Activated CD4-positive, CD25-positive, alpha-beta regulatory T cell treated with anti-CD3 and anti-CD28 coated beads, Interleukin-2, amount 50 U/mL, for 24 hours (primary cell): ENCODE results near the gene SPARC.

Experiments used
- ATAC-seq, 2 donors: fragments of 150-1000 bp; cut with Tn5 transposase; one replicate each; pipeline ENCODE4 v1.10.0; 2021; ENCODE audit warnings: mild to moderate bottlenecking in 1 of 2, moderate library complexity in 1 of 2

Gene SPARC

DNA sequence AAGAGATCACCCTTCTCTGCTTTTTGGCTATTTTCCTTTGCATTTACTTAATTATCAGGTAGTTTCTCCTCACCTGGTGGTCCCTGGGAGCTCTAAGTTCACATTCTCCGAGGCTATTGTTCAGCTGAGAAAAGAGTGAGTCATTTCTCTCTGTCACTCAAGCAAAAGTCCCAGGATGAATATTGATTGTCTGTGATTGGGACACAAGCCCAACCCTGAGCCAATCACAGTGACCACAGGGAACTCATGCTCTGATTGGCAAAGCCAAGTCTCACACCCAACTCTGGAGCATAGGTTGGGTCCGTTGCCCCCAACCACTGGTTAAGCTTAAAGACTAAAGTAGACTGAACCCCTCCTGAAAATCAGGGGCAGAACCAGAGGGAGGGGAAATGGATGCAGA lies 67.8 kb downstream of the SPARC start:
- ATAC-seq: no peak

DNA sequence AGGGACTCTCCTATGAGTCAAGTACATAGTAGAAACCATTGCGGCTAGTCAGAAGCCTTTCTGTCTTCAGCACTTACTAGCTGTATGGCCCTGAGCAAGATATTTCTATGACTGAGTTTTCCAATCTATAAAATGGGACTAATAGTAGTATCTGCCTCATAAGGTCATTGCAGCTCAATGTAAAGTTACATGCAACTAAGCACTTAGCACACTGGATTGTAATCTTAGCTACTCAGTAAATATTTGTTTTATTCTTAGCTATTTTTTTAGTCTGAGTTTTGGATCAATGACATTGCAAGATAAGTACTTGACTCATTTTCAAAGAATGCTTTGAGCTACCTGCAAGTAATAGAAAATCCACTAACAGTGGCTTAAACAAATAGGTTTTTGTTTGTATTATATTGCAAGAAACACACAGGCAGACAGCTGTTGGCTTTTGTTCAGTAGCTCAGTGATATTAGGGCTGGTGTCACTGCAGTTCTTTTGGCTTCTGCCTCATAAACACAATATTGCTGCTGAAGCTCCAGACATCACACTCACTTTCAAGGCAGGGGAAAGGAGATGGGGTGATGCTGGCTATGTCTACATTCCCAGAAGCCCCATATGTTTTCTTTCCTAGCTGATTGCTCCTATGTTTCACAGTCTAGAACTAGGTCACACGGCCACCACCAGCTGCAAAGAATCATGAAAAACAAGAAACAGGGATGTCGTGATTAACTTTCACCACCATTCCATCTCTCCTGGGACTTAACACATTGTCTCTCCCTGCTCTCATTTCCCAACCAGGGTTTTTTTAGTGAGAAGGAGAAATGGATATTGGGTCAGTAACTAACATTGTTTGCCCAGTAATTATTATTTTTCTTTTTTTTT lies 68.6 kb downstream of the SPARC start:
- ATAC-seq: no peak

DNA sequence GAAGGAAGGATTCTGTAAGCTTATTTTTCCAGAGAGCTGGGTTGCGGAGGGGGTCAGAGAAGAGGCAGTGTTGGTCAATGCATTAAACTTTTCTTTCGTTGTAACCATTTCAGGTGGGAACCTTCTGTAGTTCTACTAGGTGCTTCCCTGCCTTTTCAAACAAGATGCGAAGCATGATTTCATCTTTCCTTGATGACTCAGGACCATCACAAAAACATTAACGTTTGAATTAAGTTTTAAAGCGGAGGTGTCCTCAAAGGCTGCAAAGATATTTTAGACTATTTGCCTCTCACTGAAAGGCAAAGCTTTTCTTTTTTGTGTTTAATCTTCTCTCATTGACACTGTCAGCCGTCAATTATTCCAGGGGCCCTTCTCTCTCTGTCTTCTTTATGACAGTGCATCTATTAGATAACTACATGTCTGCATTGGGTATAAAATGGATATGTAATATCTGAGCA lies 69.3 kb downstream of the SPARC start:
- ATAC-seq: no peak

DNA sequence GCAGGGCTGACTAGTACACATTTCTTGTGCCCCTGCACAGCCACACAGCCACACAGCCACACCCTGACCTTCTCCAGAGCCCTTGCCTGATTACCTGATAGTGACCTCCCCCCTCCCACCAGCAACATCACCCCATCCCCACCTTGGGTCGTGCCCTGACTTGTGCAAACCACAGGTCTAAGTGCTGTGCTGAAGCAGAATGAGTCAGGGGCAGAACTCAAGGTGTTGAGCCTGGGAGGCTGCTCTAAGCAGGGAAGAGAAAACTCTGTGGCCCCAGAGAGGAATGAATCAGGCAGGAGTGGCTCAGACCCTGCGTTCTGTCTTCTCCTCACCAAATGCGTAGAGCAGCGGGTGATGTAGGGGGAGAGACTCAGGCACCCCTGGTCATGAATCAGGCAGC lies 71.3 kb downstream of the SPARC start:
- peak; percentile 28 to 58 for ATAC-seq

DNA sequence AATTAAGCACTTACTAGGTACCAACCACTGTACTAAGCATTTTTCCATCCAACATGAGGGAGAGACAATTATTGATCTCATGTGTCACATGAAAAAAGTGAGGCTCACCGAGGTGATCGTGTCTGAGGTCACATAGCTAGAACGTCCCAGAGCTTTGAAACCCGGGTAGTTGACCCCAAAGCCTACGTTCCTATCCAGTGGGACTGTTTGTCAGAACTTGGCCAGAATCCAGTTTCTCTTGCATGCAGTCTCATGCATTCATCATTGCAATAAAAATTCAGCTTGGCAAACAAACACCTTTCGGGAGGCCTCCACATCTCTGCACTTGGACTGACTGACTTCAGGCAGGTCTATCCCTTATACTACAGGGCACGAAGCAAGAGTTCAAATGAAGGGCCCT lies 72.2 kb downstream of the SPARC start:
- ATAC-seq: no peak

DNA sequence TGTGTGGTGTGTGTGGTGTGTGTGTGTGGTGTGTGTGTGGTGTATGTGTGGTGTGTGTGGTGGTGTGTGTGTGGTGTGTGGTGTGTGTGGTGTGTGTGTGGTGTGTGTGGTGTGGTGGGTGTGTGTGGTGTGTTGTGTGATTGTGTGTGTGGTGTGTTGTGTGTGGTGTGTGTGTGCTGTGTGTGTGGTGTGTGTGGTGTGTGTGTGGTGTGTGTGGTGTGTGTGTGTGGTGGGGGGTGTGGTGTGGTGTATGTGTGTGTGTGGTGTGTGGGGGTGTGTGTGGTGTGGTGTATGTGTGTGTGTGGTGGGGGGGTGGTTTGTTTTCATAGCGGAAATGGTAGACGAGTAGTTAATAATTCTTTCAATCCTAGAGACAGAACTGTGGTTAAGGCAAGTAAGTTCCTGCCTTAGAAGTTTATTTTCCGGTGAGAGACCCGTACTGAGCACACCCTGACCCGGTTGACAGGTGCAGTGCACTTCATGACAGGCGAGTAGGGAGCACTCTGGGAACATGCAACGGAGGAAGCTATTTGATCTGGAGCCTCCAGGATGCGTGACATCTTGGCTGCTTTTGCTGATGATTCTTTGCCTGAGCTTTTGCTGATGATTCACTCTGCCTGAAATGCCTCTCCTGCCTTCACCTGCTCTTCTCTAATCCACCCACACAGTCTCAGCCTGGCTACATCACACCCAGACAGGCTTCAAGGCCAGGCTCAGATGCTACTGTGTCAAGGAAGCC lies 73.9 kb downstream of the SPARC start:
- peak; percentile 81 to 87 for ATAC-seq

DNA sequence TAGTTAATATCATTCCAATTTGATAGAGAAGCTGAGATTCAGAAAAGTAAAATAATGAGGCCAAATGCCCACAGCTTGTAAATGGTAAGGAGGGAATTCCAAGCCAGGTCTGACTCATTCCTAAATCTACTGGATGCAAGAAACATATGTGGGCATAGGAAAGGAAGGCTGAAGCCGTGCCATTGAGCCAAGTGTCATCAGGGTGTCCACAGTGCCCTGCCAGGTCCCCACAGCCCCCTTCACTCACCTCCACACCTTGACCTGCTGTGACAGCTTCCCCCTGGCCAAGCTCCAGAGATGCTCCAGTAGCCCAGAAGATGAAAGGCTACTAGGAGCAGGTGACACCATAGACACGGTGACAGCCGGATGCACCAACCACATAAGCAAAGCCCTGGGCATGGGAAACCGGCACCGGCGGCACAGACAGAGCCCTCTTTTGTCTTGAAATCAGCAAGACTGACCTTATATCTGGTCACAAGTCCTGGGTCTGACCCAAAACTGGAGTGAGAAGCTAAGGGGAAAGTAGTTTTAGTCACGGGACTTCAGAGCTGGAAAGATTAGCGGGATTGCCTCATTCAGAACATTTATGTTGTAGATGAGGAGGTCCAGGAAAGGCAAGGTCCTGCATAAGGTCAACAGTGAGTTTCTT lies 75.5 kb downstream of the SPARC start:
- ATAC-seq: no peak
